GM19025 (cell line): Measurements from ENCODE around the gene TMC2.
"Not testable (repeated sequence)": the region's sequence is repeated elsewhere in the genome, so short reads cannot be mapped to it uniquely, and the experiment has no call there.

Experiments
- ATAC-seq: cut with Tn5 transposase; IDR thresholded peaks from one replicate; pipeline ENCODE4 v1.9.1; 2021; ENCODE audit warnings: mild to moderate bottlenecking, low read depth, moderate library complexity; ENCODE audit not compliant: unreplicated experiment

Gene TMC2

DNA sequence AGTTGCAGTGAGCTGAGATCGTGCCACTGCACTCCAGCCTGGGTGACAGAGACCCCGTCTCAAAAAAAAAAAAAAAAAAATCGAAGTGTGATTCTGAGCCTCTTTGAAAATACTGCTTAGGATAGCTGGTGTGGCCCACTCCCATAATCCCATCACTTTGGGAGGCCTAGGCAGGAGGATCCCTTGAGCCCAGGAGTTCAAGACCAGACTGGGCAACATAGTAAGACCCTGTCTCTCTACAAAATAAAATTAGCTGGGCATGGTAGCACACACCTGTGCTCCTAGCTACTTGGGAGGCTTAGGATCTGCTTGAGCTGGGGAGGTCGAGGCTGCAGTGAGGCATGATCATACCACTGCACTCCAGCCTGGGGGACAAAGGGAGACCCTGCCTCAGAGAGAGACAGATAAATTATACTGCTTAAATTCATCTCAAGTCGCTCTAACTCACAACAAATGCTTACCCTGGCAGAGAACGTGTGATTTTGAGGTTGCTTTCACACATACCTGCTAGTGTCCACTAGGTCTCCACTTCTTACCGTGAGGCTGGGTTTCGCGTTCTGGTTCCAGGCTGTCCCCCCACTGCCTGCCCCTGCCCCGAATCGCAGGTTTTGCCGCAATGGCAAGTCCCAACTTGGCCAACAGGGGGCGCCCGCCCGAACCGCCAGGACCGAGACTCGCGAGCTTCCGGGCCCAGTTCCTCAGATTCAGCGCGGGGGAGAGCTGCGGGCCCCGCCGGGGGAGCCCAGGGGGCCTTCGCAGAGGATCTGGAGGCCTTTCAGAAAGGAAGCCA lies 12.3 kb upstream of the TMC2 start:
- peak; percentile 63 for ATAC-seq

DNA sequence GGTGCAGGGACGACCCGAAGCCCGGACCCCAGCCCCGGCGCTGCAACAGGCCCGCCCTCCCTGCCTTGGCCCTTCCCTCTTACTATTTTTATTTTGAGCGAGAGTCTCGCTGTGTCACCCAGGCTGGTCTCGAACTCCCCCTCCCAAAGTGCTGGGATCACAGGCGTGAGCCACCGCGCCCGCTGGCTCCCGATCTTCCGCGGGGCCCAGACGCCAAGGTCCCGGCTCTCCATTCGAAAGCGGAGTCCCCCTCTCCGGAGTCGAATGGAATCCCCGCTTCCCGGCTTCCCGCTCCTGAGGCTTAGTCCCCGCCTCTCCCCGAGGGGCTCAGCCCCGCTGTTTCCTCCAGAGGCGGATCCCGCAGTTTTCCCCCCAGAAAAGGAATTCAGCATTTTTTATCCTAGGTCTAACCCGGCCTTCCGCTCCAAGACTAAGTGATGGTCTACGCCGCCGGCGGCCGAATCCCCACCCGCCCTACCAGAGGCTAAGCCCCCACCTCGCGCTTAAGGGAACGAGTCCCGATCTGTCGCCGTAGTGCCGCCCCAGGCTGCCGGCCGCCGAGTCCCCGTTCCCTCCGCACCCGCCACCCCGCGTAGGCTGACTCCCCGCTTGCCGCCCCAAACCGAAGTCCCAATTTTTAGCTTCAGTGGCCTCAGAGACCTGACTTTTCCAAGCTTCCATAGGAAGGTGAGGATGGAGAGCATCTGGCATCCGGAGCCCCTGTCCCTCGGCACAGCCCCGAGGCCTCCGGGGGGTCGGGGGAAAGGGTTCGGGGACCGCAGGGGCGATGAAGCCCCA lies 11.5 kb upstream of the TMC2 start:
- ATAC-seq, result peak; percentile 16

GRCh38 chr20:2526218-2526583 lies 10.2 kb upstream of the TMC2 start:
- not testable (repeated sequence) for ATAC-seq

- no peak for ATAC-seq
Observed at GRCh38 chr20:2527762-2528161, 8.6 kb upstream of the TMC2 start.

- ATAC-seq, result no peak
Observed at GRCh38 chr20:2528671-2529271, 7.6 kb upstream of the TMC2 start.

DNA sequence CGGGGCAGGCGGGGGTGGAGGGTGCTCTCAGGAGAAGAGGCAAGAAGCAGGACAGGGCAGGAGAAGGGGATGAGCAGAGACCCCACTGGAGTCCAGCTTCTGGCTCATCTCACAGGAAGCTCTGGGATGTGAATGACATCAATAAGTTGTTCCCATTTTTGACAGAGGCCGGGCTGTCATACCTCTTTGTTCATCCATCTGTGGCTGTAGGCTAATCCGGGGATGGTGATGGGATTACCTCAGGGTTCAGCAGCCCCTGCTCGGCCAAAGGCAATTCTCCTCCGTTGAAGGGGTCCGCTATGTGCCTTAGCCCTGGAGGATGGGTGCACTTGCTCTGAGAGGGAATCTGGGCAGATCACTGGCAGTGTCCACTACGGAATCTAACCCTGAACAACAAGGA lies 3.3 kb upstream of the TMC2 start:
- ATAC-seq, result no peak

- no peak for ATAC-seq
Observed at GRCh38 chr20:2535711-2536559, 438 bp upstream of the TMC2 start.

- no peak for ATAC-seq
Observed at GRCh38 chr20:2537101-2537500, 728 bp downstream of the TMC2 start.

- ATAC-seq, result no peak
Observed at GRCh38 chr20:2538356-2538755, 2.0 kb downstream of the TMC2 start.

GRCh38 chr20:2538931-2539720 lies 2.8 kb downstream of the TMC2 start:
- no peak for ATAC-seq

DNA sequence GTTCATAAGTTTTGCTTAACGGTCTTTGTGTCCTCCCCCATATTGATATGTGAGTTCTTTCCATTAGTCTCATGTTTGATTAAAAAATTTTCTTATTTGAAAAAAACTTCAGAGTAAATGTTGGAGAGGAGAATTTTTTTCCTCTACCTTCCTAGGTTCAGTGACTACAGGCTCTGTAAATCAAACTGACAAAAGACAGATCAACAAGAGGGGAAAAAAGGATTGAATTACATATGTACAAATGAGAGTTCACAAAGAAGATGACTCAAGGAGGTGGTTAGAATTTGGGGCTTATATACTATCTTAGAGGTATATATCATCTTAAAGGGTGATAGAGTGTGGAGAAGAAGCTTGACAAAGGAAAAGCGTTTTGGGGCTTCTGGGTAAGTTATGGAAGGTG lies 5.6 kb downstream of the TMC2 start:
- no peak for ATAC-seq

GRCh38 chr20:2542361-2542760 lies 6.0 kb downstream of the TMC2 start:
- ATAC-seq, result no peak

- no peak for ATAC-seq
Observed at GRCh38 chr20:2544211-2544610, 7.8 kb downstream of the TMC2 start.

DNA sequence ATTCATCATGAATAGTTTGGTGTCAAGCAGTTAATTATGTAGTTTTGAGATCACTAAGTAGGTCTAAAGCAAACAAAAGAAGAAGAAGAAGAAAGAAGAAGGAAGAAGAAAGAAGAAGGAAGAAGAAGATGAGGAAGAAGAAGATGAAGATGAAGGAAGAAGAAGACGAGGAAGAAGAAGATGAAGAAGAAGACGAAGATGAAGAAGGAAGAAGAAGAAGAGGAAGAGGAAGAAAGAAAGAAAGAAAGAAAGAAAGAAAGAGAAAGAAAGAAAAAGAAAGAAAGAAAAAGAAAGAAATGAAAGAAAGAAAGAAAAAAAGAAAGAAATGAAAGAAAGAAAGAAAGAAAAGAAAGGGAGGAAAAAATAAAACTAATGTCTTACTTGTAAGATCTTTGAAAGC lies 9.2 kb downstream of the TMC2 start:
- ATAC-seq, result no peak

DNA sequence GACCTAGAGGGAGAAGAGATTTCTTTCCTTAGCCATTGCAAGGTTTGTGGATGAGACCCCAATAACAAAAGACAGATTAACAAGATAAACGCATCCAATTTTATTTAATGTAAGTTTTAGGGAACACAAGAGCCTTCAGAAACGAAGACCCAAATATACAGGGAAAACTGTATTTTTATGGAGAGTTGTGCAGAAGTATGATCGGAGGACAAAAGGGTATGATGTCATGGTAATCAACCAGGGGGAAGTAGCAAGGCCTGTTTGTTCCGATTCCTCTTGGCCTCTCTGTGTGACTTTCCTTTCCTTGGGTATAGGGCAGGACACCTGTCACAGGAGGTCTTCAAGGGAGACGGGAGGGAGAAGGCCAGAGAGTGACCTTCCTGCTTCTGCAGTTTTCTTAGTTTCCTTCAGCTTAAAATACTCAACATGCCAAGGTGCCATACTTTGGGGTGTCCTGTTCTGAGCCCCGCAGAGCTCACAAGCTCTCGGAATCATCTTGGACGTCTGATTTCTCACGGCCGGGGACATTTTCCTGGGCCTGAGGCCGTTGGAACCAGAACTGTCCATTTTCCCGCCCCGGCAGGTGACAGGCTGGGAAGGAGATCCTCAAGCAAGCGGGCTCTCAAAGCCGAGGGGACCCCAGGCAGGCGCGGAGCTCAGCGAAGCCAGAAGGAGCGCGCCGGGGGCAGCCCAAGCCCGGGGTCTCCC lies 21.7 kb downstream of the TMC2 start:
- no peak for ATAC-seq

GRCh38 chr20:2558581-2559278 lies 22.4 kb downstream of the TMC2 start:
- no peak for ATAC-seq

- no peak for ATAC-seq
Observed at GRCh38 chr20:2559279-2559626, 22.9 kb downstream of the TMC2 start.

DNA sequence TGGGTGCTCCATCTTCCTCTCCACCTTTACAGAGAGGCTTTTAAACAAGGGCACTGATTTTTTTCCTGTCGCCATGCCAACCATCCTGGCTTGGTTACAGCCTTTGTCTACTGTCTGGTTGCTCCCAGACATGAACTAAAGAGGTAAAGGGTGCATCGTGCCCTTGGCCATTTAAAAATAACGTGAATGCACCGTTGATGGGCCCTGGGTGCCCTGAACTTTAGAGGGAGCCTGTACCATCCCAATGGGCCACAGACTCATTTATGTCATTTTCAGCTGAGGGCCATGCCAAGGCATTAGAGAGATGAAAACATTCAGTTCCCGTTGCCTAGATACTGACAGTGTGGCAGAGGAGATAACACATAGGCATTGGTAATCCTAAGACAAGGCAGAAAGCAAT lies 23.3 kb downstream of the TMC2 start:
- no peak for ATAC-seq

GRCh38 chr20:2563116-2563515 lies 26.7 kb downstream of the TMC2 start:
- ATAC-seq, result no peak
